ENCODE measurements around the gene CNIH4.

DNA sequence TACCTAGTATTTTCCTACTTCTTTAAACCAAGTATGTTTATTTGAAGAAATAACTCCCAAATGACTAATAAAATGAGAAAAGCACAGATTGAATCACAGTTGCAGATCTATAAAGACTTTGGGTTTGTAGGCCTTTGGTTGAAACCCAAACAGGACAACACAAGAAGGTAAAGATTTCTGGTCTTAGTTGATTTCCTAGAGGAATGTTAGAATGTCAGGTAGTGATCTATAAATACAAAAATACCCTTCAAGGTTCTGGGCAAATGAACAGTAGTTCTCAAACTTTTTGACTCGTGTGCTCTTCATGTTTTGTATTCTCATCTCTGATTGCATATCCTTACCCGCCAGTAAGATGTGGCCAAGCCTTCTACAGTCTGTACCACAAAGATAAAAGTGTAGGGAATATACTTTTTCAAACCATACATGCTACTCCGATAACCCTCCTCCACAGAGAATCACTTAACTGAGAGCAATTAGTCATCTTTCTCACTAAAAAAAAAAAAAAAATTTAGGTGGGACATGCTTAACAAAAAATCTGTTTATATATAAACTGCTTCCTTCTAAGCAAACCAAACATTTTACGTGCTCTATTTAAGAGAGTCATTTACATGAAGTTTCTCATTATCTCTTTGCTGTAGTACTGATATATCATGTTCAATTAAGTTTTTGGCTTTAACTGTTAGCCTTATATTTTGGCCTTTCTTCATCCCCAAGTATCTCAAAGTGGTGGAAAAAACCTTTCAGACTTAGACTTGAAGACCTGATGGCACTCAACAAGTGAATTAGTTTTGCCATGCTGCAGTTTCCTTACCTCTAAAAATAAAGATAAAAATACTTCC lies 36.0 kb downstream of the CNIH4 start:
- TF ChIP-seq EZH2 (IDR thresholded peaks at IDR 0.05; ENCODE audit: borderline replicate concordance): no peak
- no peak for TF ChIP-seq EZH2phosphoT487 (IDR thresholded peaks at IDR 0.05; ENCODE audit: low read depth, severe bottlenecking, unreplicated experiment)
- TF ChIP-seq, protein P1, sequence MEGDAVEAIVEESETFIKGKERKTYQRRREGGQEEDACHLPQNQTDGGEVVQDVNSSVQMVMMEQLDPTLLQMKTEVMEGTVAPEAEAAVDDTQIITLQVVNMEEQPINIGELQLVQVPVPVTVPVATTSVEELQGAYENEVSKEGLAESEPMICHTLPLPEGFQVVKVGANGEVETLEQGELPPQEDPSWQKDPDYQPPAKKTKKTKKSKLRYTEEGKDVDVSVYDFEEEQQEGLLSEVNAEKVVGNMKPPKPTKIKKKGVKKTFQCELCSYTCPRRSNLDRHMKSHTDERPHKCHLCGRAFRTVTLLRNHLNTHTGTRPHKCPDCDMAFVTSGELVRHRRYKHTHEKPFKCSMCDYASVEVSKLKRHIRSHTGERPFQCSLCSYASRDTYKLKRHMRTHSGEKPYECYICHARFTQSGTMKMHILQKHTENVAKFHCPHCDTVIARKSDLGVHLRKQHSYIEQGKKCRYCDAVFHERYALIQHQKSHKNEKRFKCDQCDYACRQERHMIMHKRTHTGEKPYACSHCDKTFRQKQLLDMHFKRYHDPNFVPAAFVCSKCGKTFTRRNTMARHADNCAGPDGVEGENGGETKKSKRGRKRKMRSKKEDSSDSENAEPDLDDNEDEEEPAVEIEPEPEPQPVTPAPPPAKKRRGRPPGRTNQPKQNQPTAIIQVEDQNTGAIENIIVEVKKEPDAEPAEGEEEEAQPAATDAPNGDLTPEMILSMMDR (IDR thresholded peaks at IDR 0.05; ENCODE audit: poor library complexity): no peak

Data from hepatocyte (in vitro differentiated cells).